ENCODE results near the gene NEO1. TPM values are rescaled to one million over a fixed set of nuclear protein-coding genes. Genes with fewer than 3 reads are reported as not detected.
"Not testable (repeated sequence)": the region's sequence is repeated elsewhere in the genome, so short reads cannot be mapped to it uniquely, and the experiment has no call there.

Gene NEO1
- total RNA-seq, 1 donor from 2014 or later: 13.4 TPM

DNA sequence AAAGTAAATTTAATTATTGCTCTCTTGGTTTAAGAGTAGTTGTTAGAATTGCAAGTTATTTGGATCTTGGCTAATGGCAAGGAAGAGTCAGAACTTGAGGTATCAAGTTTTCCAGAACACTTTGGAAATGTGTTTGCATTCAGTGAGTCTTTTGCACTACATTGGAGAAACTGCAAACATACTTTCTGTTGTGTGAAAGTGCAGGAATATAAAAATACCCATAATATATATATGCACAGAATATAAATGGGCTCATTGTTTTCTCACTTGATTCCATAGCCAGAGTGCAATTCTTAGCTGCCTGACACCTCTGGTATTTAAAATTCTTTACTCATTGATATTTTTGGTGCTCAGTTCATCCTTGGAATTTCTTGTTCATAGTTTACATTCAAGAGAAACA lies 223.6 kb downstream of the NEO1 start:
- DNase-seq (ENCODE audit: missing footprints) (no peak), ATAC-seq (no peak)
- intact Hi-C loops (cut with DNase I): loop anchor here (10.0 kb wide), 2 partner anchors 491 to 551 kb away; partner anchors contain the start of gene ADPGK

DNA sequence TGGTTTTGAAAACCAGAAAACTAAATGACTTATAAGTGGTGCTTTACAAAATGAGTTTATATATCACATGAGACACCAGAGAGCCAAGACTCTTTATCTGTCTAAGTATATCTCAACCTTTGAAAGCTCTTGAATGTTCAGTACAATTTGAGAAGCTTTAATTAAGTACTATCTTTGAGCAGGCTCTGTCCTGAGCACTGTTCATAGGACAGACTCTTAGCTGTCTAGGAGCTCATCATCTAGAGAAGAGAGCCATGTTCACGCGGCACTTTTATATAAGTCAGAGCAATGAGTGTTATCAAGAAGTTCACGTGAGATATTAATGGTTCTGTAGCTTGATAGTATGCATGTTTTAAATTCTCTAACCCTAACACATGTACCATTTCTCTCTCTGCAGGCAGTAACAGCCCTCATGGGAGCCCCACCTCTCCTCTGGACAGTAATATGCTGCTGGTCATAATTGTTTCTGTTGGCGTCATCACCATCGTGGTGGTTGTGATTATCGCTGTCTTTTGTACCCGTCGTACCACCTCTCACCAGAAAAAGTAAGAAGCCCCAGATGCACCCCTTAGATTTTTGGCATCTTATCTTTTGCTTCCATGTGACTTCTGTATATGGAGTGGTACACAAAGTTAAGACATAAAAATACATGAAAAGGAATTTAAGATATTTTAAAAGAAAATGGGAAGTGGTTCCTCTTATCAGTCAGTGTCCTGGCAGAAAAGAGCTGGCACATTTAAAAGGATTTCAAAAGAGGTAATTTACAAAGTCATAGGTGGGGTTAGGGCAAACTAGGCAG lies 230.5 kb downstream of the NEO1 start:
- ATAC-seq (peak; percentile 56), DNase-seq (ENCODE audit: missing footprints) (no peak)
- intact Hi-C loops (cut with DNase I): no loop called here

DNA sequence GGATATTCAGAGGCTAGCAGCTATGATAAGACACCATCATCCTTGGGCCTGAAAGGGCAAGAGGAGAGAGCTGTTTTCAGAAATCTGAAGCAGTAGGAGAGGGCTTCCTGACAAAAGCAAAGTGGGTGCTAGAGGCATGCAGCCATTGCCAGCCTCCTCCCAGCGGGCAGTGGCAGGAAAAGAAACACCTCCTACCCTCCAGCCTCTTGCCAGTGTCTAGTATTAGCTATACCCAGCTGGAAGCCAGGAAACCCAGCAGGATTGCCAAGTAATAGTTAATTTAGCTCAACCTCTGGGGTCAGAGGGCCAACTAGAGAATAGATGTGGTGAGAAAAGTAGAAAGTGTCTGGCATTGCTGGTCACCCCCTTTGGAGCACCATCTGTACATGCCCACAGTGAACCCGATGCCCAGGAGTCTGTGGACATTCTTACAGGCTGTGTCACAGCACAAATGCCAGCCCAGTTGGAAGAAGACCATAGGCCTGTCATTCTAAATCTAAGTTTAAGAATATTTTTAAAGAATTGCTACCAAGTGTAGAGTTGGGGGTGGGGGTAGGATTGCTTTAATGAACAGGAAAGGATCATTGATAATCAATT lies 231.2 kb downstream of the NEO1 start:
- ATAC-seq (peak; percentile 49), DNase-seq (ENCODE audit: missing footprints) (no peak)
- intact Hi-C loops (cut with DNase I): no loop called here

DNA sequence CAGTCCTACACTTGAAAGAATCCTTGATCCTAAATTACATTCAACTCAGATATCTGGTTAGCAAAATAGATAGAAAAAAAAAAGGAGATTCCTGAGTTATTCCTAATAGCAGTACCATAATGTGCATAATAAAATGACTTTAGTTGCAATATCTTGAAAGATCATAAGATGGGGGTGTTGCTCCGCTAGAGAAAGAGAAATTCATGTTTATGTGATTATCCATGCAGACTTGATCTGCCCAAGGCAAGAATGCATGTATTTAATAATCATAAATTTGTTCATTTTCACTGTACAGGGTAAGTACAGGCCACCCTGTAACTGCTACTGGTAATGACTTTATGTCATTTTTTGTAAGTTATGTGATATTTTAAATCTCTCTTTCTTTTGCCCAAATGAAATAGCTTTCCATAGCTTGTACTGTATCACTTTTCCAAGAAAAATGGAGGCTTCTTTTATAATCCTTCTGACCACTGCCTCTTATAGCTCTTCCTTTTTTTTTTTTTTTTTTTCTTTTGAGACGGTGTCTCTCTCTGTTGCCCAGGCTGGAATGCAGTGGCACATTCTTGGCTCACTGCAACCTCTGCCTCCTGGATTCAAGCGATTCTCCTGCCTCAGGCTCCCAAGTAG lies 231.9 kb downstream of the NEO1 start:
- DNase-seq (ENCODE audit: missing footprints) (no peak), ATAC-seq (no peak)
- intact Hi-C loops (cut with DNase I): no loop called here

DNA sequence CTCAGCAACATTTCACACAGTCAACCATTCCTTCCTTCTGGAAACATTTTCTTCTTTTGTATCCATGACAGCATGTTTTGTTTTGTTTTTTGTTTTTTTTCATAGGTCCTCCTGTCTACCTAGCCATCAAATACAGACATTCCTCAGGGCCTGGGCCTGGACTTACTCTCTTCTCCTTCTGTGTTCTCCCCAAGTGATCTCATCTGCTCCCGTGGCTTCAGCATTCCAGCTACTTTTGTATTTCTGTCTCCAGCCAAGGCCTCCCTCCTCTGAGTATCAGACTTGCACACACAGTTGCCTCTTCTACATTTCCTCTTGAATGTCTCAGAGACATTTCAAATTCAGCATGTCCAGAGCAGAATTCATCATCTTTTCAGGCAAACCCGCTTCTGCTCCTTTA lies 234.0 kb downstream of the NEO1 start:
- DNase-seq (ENCODE audit: missing footprints): no peak
- ATAC-seq: no peak
- intact Hi-C loops (cut with DNase I): no loop called here

DNA sequence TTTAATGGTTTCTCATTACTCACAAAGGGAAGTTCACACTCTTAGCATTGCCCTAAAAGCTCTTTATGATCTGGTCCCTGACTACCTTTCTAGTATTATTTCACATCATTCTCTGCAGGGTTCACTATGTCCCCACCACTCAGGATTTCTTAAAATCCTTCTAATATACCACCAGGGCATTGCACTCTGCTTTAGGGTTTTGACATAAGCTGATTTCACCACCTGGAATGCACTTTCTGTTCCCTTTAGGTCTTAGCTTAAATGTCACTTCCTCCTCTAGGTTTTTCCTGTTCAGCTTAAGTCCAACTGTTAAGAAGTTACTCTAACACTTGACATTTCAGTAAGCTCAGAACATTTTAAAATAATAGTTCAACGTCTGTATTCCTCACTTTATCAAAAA lies 234.8 kb downstream of the NEO1 start:
- no peak for ATAC-seq
- DNase-seq (ENCODE audit: missing footprints): no peak
- intact Hi-C loops (cut with DNase I): no loop called here

DNA sequence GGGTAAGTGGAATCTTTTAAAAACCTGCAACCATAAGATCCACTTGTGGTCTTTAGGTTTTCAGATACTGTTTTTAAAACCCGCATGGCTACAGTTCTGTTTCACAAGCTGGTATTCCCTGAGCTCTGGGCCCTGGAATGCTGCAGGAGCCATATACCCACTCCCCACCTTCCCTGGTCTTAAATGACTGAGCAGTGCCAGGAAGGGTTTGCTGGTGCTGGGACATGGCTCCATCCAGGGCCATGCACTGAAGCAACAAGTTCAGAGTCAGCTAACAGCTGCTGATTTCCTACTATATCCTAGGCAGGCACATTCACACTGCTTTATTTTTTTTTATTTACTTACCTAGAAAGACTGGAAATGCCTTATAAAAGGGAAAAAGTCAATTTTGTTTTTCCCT lies 239.2 kb downstream of the NEO1 start:
- intact Hi-C loops (cut with DNase I): no loop called here
- ATAC-seq: no peak

DNA sequence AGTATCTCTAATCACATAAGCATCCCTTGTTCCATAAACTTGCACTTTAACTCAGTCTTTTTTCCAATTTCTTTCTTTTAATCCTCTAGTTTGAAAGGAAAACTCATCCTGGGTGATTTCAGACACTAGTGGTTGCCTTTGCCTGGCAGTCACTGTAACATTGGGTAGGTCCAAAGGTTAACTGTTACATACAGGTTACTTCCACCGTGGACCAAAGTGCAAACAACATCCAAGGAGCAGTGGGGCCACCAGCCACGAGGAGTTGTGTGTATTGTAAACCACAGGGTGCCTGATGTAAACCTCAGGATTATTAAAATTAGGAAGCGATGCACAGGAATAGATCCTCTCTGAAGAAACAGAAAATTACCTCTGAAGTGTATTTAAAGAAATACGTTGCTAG lies 241.5 kb downstream of the NEO1 start:
- ATAC-seq: no peak
- DNase-seq (ENCODE audit: missing footprints): no peak
- intact Hi-C loops (cut with DNase I): no loop called here

More for the DNA sequence above, 239.2 kb downstream of the NEO1 start:
- no peak for DNase-seq (ENCODE audit: missing footprints)

DNA sequence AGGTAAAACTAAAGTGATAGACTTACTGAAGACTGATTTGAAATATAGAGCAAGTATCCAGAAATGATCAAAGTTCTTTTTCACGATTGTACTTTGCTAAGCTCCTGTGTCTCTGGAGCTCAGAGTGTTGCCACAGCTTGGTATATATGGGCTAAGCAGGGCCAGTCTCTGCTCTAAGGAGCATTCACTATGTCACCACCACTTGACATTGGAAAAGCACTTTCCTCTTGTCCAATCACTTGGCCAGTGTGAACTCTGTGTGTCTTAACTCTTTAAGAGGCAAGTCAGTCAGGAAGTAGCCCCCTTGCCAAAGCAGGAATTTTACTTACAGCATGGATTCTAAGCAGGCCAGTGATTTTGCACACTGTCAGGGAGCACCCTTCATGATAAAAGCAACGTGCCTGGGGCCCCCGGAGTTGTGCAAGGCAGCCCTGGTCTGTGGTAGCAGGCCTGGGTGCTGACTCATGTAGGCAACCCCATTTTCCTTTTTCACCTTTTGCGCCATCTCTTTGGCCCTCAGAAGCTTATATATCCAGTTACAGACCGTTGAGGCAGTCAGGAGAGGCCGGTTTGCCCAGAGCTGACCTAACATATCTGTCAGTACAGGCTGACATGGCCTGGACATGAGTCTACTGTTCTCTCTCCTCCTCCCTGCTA lies 243.5 kb downstream of the NEO1 start:
- ATAC-seq (no peak), DNase-seq (ENCODE audit: missing footprints) (peak; percentile 74)
- intact Hi-C loops (cut with DNase I): no loop called here

DNA sequence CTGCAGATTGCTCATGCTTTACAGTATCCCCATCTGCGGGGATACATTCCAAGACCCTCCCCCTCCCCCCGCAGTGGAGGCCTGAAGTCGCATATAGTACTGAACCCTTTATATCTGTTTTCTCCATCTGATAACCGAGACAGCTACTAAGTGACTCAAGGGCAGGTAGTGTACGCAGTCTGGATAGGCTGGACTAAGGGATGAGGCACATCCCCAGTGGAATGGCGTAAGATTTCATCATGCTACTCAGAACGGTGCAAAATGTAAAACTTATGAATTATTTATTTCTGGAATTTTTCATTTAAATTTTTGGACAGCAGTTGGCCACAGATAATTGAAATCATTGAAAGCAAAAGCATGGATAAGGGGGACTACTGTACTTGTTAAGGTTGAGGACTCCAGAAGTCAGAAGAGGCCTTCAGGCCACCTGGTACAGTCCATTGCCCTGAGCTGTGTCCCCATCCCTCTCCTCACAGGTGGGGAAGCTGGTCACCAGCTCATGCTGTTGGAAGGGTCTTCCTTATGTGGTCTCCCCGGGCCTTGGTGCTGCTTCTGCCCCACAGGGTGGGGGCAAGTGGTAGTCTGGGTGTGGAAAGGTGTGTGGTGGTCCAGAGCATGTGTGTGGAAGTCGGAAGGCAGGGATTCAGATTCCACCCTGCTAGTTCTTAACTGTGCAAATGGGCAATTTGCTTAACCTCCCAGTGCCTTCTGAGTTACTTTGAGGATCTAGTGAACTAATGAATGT lies 244.5 kb downstream of the NEO1 start:
- no peak for ATAC-seq
- intact Hi-C loops (cut with DNase I): no loop called here
- DNase-seq (ENCODE audit: missing footprints): no peak

DNA sequence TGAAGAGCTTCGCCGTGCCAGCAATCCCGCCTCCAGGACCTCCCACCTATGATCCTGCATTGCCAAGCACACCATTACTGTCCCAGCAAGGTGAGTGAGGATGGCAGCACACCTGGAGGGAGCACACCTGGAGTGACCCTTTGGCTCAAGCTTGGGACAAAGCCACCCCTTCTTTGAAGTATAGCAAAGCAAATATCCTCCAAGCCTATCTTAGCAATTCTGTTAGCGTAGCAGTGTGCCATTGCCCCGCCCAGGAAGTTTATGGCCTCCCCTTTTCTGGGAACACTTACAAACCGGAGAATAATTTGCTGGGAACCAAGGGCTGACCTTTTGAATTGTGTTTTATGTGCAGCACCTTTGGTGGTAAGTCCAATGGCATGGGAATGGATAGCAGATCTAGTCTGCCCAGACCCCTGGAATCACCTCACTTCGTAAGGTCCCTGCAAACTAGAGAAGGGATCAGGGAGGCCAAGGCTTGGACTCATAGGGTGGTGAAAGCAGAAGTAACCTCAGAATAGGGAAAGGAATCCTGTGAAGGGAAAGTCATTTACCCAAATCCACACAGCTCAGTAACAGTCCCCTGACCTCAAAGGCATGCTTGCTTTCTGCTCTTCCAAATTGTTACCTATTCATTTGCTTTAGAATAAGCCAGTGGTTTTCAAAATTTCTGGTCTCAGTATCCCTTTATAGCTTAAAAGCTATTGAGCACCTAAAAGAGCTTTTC lies 246.4 kb downstream of the NEO1 start:
- intact Hi-C loops (cut with DNase I): no loop called here
- DNase-seq (ENCODE audit: missing footprints): no peak
- no peak for ATAC-seq

DNA sequence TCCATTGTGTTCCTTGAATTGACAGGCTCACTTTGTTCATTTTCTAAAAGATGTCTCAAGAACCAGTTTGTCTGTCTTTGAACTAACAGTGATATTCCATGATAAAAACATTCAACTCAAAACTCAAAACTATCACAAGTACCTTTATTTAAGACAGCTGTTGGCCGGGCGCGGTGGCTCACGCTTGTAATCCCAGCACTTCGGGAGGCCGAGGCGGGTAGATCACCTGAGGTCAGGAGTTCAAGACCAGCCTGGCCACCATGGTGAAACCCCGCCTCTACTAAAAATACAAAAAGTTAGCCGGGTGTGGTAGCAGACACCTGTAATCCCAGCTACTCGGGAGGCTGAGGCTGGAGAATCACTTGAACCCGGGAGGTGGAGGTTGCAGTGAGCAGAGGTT lies 248.0 kb downstream of the NEO1 start:
- intact Hi-C loops (cut with DNase I): loop anchor here (10.0 kb wide), 1 partner anchor 335 kb away; the partner anchor contains the start of gene NPTN
- not testable (repeated sequence) for ATAC-seq; DNase-seq (ENCODE audit: missing footprints)

DNA sequence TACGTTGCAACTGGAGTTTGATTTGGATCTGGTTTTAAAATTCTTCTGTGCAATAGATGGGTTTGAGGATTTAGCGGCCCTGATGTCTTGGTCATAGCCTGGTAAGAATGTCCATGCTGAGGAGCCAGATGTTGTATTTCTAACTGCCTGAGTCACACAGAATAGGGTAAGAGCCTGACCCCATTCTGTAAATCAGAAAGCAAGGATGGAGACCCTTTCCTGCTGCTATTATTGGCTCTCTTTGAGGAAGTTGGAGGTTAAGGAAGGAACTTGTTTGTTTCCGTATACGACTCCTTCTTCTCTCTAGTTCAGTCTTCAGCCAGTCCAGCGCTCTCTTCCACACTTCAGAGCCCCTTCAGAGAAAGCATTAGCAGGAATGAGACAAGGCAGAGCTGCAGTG lies 251.4 kb downstream of the NEO1 start:
- ATAC-seq (no peak), DNase-seq (ENCODE audit: missing footprints) (no peak)
- intact Hi-C loops (cut with DNase I): loop anchor here (10.0 kb wide), 1 partner anchor 331 kb away; the partner anchor contains the start of gene NPTN

DNA sequence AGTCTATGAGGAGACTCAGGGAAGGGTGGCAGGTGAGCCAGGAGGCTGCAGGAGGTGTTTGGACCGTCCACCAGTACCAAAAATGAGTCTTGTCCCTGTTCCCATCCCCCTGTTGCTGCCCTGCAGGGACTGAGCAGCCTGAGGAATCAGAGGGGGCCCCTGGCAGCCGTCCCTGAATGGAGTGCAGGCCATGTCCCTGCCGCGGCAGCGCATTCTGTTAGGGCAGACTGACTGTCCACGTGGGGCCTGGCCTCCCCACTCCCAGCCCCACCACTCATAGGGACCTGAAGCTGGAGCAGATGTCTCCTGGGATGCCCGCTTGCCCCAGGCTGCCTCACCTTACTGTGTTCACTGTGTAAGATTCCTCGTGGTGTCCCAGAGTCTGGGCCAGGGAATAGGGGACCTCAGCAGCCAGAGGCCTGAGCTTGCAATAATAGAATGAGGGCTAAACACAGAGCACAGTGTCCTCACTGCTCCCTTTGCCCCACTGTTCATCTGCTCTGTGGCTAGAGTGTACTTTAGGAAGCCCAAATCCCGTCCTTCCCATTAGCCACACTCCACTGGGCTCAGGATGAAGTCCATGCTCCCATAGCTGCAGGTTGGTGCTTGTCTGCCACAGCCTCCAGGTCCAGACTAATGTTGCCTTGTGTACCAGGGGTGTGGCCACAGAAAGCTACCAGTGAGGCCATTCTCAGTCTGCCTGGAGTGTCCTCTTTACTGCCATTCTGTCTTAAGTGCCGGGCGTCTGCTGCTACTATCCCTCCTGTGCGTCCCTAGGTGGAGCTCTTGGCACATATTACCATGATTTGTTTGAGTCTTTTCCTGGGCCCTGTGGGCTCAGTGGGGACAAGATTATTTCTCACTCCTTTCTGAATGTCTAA lies 253.3 kb downstream of the NEO1 start:
- intact Hi-C loops (cut with DNase I): loop anchor here (5.0 to 10.0 kb wide), 3 partner anchors 62 to 329 kb away; partner anchors contain the start of genes HCN4 and NPTN
- ATAC-seq (peak; percentile 79), DNase-seq (ENCODE audit: missing footprints) (no peak)

DNA sequence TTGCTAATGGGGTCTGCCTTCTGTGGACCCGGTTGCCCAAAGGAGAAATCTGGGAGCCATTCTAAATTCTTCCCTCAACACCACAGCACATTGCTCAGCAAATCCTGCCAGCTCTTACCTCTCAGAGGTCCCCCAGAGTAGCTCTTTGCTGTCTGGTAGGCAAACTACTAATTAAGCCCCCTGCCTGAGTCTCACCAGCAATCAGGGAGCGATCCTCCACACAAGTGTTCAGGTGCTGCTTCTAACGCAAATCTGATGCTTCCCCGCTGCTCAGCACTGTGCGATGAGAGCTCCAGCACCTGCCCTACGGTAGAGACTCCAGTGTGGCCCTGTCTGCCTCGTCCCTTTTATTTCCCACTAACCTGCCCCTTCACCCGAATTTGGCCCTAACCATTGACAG lies 256.0 kb downstream of the NEO1 start:
- no peak for DNase-seq (ENCODE audit: missing footprints)
- no peak for ATAC-seq
- intact Hi-C loops (cut with DNase I): loop anchor here (5.0 to 10.0 kb wide), 3 partner anchors 59 to 326 kb away; partner anchors contain the start of genes HCN4 and NPTN

DNA sequence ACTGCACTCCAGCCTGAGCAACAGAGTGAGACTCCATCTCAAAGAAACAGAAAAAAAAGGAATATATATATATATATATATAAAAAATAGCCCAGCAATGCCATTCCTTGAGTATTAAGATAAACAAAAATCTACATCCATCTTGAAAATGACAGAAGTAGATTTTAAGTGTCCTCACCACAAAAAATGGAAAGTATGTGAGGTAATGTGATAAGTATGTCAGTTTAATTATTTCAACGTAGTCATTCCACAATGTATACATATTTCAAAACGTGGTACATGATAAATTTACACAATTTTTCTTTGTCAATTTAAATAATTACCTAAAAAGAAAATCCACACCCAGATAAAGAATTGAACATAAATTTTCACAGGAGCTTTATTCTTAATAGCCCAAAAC lies 261.6 kb downstream of the NEO1 start:
- ATAC-seq (no peak), DNase-seq (ENCODE audit: missing footprints) (no peak)
- intact Hi-C loops (cut with DNase I): no loop called here
